Tibial nerve (tissue), 3 donors: ENCODE data around the gene MAD2L1.
A peak's percentile ranks its signal among the peaks of the same experiment; 100 is the strongest.

Experiments
- CTCF ChIP-seq, 5 experiments: fragments of 200-600 bp in 3 of 5; fragments of 450-650 bp in 2 of 5; sonication (generic) in 3 of 5; IDR thresholded peaks; one replicate each; pipeline ENCODE4 v1.5.1; 2016 to 2019; ENCODE audit warnings: antibody characterized with exemption in 5 of 5, mild to moderate bottlenecking in 3 of 5, moderate library complexity in 2 of 5
- POLR2A ChIP-seq, 2 donors: fragments of 450-650 bp; IDR thresholded peaks; one replicate each; pipeline ENCODE4 v1.6.1; 2017; ENCODE audit warnings: antibody characterized with exemption in 2 of 2, mild to moderate bottlenecking in 2 of 2, moderate library complexity in 2 of 2

- TF ChIP-seq CTCF (IDR thresholded peaks at IDR 0.05) (peak in 1 of 5 experiments; percentile 11), POLR2A (IDR thresholded peaks at IDR 0.05) (no peak)
These were observed 10.4 kb downstream of the MAD2L1 start for GRCh38 chr4:120056246-120056645.
